Activated T-helper 17 cell treated with anti-CD3 and anti-CD28 coated beads, Interleukin-2, amount 50 U/mL, for 72 hours (primary cell): ENCODE data around the gene DTNB. TPM values are rescaled to one million over a fixed set of nuclear protein-coding genes. Genes with fewer than 3 reads are reported as not detected.
"Not testable (repeated sequence)": the region's sequence is repeated elsewhere in the genome, so short reads cannot be mapped to it uniquely, and the experiment has no call there.

ENCODE experiments used
- ATAC-seq: fragments of 150-1000 bp; cut with Tn5 transposase; replicated peaks from 2 replicates; pipeline ENCODE4 v1.10.0; 2021; ENCODE audit warnings: mild to moderate bottlenecking, moderate library complexity
- H3K27ac Mint-ChIP-seq: one replicate; pipeline ENCODE4 v1.8.0; 2022; ENCODE audit warnings: mixed read lengths
- H3K27me3 Mint-ChIP-seq: one replicate; pipeline ENCODE4 v1.8.0; 2022; ENCODE audit warnings: mixed read lengths
- H3K36me3 Mint-ChIP-seq: one replicate; pipeline ENCODE4 v1.8.0; 2022; ENCODE audit warnings: low read depth, mild to moderate bottlenecking, mixed read lengths
- H3K4me1 Mint-ChIP-seq: one replicate; pipeline ENCODE4 v1.8.0; 2022; ENCODE audit warnings: mixed read lengths
- H3K4me3 Mint-ChIP-seq: one replicate; pipeline ENCODE4 v1.8.0; 2022; ENCODE audit warnings: mild to moderate bottlenecking, mixed read lengths
- H3K9me3 Mint-ChIP-seq: one replicate; pipeline ENCODE4 v1.8.0; 2022; ENCODE audit warnings: mixed read lengths
- total RNA-seq, 2 donors: library from RNA; stranded (reverse); gene quantifications; one replicate each; pipeline ENCODE4 v1.2.3, GENCODE V29; 2022

The DTNB gene
- total RNA-seq, 2 donors from 2014 or later, result 10.0 to 11.8 TPM

GRCh38 chr2:25572638-25573037 is 100.7 kb downstream of the DTNB start:
- no peaks in the 10 kb centered on the region for H3K9me3 Mint-ChIP-seq
- H3K36me3 Mint-ChIP-seq, result peaks cover 12% of the 10 kb centered on the region
- no peak for ATAC-seq
- no peaks in the 10 kb centered on the region for H3K4me1 Mint-ChIP-seq
- H3K27ac Mint-ChIP-seq, result no peak overlapping the region
- H3K4me3 Mint-ChIP-seq, result no peak overlapping the region
- no peaks in the 10 kb centered on the region for H3K27me3 Mint-ChIP-seq

GRCh38 chr2:25570161-25570845 is 103.1 kb downstream of the DTNB start:
- no peak overlapping the region for H3K4me3 Mint-ChIP-seq
- no peaks in the 10 kb centered on the region for H3K9me3 Mint-ChIP-seq
- no peaks in the 10 kb centered on the region for H3K4me1 Mint-ChIP-seq
- no peaks in the 10 kb centered on the region for H3K27me3 Mint-ChIP-seq
- H3K36me3 Mint-ChIP-seq, result no peaks in the 10 kb centered on the region
- peak overlapping the region; percentile 3 for H3K27ac Mint-ChIP-seq
- ATAC-seq, result no peak

- no peak overlapping the region for H3K27ac Mint-ChIP-seq
- no peak overlapping the region for H3K4me3 Mint-ChIP-seq
- ATAC-seq, result peak; percentile 53
- H3K9me3 Mint-ChIP-seq, result no peaks in the 10 kb centered on the region
- no peaks in the 10 kb centered on the region for H3K4me1 Mint-ChIP-seq
- H3K36me3 Mint-ChIP-seq, result no peaks in the 10 kb centered on the region
- no peaks in the 10 kb centered on the region for H3K27me3 Mint-ChIP-seq
Observed at GRCh38 chr2:25567406-25567805, 106.0 kb downstream of the DTNB start.

DNA sequence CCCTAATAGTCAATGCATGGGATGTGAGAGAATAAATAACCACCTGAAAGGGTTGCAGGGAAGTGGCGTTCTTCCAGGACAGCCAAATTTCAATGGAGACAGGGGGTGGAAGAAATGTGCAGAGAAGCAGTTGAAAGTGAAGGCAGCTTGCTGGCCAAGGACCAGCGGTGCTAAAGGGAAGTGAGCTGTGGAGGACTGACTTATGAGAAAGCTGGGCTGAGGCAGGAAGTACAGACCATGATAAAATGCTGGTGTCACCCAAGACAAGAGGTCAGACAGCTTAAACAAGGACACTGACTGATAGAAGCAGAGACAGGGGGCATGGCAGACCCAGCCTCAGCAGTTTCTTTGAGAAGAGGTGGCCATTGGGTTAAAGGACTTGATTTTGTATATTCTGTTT is 106.7 kb downstream of the DTNB start:
- peaks cover 6% of the 10 kb centered on the region for H3K4me1 Mint-ChIP-seq
- H3K9me3 Mint-ChIP-seq, result no peaks in the 10 kb centered on the region
- no peaks in the 10 kb centered on the region for H3K36me3 Mint-ChIP-seq
- ATAC-seq, result no peak
- no peaks in the 10 kb centered on the region for H3K27me3 Mint-ChIP-seq
- no peak overlapping the region for H3K27ac Mint-ChIP-seq
- no peak overlapping the region for H3K4me3 Mint-ChIP-seq

- no peaks in the 10 kb centered on the region for H3K27me3 Mint-ChIP-seq
- no peaks in the 10 kb centered on the region for H3K36me3 Mint-ChIP-seq
- ATAC-seq, result no peak
- H3K4me1 Mint-ChIP-seq, result peaks cover 12% of the 10 kb centered on the region
- no peak overlapping the region for H3K27ac Mint-ChIP-seq
- peaks cover 2% of the 10 kb centered on the region for H3K9me3 Mint-ChIP-seq
- no peak overlapping the region for H3K4me3 Mint-ChIP-seq
Observed at GRCh38 chr2:25566094-25566493, 107.3 kb downstream of the DTNB start.

GRCh38 chr2:25561136-25561850 is 112.1 kb downstream of the DTNB start:
- Mint-ChIP-seq H3K36me3 (no peaks in the 10 kb centered on the region), H3K4me3 (peak overlapping the region; percentile 62), H3K4me1 (peaks cover 44% of the 10 kb centered on the region), H3K9me3 (peaks cover 10% of the 10 kb centered on the region), H3K27me3 (no peaks in the 10 kb centered on the region), H3K27ac (peak overlapping the region; percentile 85)
- peak; percentile 87 for ATAC-seq

DNA sequence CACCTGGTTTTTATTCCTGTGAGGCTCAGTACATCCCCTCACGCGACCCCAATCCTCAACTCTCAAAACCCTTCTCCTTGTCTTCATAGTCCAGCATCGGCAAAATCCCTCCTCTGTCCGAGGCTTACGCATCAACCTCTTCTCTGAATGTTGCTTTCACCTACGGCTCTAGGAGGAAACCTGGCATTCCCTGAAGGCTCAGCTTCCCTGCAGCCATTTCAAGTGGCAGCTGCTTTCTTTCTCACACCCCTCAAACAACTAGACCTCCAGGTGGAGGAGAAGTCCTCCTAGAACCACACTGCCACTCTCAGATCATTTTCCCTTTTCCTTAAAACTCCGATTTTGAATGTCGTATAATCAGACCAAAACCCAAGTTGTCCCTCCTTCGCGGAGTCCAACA is 114.2 kb downstream of the DTNB start:
- Mint-ChIP-seq H3K4me1 (peaks cover 44% of the 10 kb centered on the region), H3K9me3 (peaks cover 10% of the 10 kb centered on the region), H3K4me3 (peak overlapping the region; percentile 61), H3K27ac (peak overlapping the region; percentile 90), H3K27me3 (no peaks in the 10 kb centered on the region), H3K36me3 (no peaks in the 10 kb centered on the region)
- no peak for ATAC-seq

- no peaks in the 10 kb centered on the region for H3K27me3 Mint-ChIP-seq
- no peaks in the 10 kb centered on the region for H3K36me3 Mint-ChIP-seq
- peak overlapping the region; percentile 90 for H3K27ac Mint-ChIP-seq
- ATAC-seq, result peak; percentile 88
- H3K9me3 Mint-ChIP-seq, result peaks cover 10% of the 10 kb centered on the region
- H3K4me3 Mint-ChIP-seq, result peak overlapping the region; percentile 61
- H3K4me1 Mint-ChIP-seq, result peaks cover 44% of the 10 kb centered on the region
Observed at GRCh38 chr2:25558262-25558661, 115.1 kb downstream of the DTNB start.

- Mint-ChIP-seq H3K4me3 (peak overlapping the region; percentile 61), H3K36me3 (no peaks in the 10 kb centered on the region), H3K9me3 (peaks cover 10% of the 10 kb centered on the region), H3K27ac (peak overlapping the region; percentile 90), H3K27me3 (no peaks in the 10 kb centered on the region), H3K4me1 (peaks cover 44% of the 10 kb centered on the region)
- ATAC-seq, result no peak
Observed at GRCh38 chr2:25557179-25558036, 116.0 kb downstream of the DTNB start.

GRCh38 chr2:25552318-25552717 is 121.1 kb downstream of the DTNB start:
- no peaks in the 10 kb centered on the region for H3K36me3 Mint-ChIP-seq
- no peaks in the 10 kb centered on the region for H3K4me1 Mint-ChIP-seq
- H3K9me3 Mint-ChIP-seq, result no peaks in the 10 kb centered on the region
- no peak overlapping the region for H3K27ac Mint-ChIP-seq
- no peaks in the 10 kb centered on the region for H3K27me3 Mint-ChIP-seq
- H3K4me3 Mint-ChIP-seq, result no peak overlapping the region
- ATAC-seq, result no peak

DNA sequence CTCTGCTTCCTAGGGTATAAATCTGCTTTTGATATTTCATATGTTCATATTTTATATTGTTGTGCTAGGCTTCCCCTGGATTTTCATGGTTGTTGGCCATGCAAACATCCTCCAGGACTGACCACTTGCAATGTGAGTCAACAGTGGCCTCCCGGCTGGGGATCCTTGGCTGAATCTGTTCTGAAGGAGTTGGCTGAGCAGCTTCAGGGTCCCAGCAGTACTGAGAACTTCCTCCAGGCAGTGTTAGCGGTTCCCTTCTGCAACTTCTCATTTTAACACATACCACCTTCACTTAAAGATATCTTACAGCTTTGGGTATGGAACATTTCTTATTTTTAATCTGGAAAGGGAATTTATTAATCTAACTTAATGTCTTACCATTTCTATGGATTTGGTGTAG is 122.1 kb downstream of the DTNB start:
- no peaks in the 10 kb centered on the region for H3K36me3 Mint-ChIP-seq
- H3K4me1 Mint-ChIP-seq, result no peaks in the 10 kb centered on the region
- no peak for ATAC-seq
- H3K4me3 Mint-ChIP-seq, result no peak overlapping the region
- no peak overlapping the region for H3K27ac Mint-ChIP-seq
- no peaks in the 10 kb centered on the region for H3K27me3 Mint-ChIP-seq
- no peaks in the 10 kb centered on the region for H3K9me3 Mint-ChIP-seq

DNA sequence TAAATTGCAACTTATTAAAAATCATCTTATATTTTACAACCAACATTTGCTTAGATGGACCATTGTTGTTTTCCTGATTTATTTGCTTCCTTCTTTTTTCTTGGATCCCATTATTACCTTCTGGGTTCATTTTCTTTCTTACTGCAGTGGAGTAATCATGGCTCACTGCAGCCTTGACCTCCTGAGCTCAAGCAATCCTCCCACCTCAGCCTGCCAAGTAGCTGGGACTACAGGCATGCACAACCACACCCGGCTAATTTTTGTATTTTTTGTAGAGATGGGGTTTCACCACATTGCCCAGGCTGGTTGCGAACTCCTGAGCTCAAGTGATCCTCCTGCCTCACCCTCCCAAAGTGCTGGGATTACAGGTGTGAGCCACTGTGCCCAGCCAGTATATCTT is 123.8 kb downstream of the DTNB start:
- not testable (repeated sequence) for ATAC-seq, H3K36me3 Mint-ChIP-seq, H3K4me3 Mint-ChIP-seq, H3K27ac Mint-ChIP-seq, H3K4me1 Mint-ChIP-seq, H3K9me3 Mint-ChIP-seq, H3K27me3 Mint-ChIP-seq

- ATAC-seq, result no peak
- Mint-ChIP-seq H3K27me3 (no peaks in the 10 kb centered on the region), H3K4me1 (peaks cover 10% of the 10 kb centered on the region), H3K36me3 (no peaks in the 10 kb centered on the region), H3K4me3 (no peak overlapping the region), H3K9me3 (no peaks in the 10 kb centered on the region), H3K27ac (no peak overlapping the region)
Observed at GRCh38 chr2:25548601-25549000, 124.8 kb downstream of the DTNB start.

DNA sequence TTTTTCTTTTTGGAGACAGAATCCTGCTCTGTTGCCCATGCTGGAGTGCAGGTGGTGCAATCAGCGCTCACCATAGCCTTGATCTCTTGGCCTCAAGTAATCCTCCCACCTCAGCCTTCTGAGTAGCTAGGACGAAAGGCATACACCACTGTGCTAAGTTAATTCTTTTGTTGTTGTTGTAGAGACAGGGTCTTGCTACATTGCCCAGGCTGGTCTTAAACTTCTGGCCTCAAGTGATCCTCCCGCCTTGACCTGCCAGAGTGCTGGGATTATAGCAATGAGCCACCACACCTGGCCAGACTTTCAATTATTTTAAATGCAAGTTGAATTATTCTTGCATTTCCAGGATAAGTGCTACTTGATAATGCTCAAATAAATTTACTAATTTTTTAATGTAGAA is 126.5 kb downstream of the DTNB start:
- peaks cover 10% of the 10 kb centered on the region for H3K4me1 Mint-ChIP-seq
- no peak overlapping the region for H3K4me3 Mint-ChIP-seq
- ATAC-seq, result no peak
- H3K9me3 Mint-ChIP-seq, result no peaks in the 10 kb centered on the region
- no peaks in the 10 kb centered on the region for H3K27me3 Mint-ChIP-seq
- no peaks in the 10 kb centered on the region for H3K36me3 Mint-ChIP-seq
- H3K27ac Mint-ChIP-seq, result no peak overlapping the region

DNA sequence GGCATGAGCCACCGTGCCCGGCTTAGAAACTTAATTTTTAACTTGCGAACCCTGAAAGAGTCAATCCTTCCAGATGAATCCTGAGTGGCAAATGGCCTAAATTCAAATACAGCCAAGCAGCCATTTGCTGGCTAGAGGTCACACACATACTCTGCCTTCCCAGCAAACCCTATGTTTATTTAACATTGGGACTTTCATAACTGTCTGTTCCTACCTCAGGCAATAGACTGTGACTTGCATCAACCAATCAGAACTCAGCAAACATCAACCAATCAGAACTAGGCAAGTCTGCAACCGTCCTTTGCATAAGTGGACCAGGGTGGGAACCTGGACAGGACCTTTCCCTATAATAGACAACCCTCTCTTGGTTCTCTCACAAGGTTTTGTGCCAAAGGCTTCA is 127.5 kb downstream of the DTNB start:
- peaks cover 10% of the 10 kb centered on the region for H3K4me1 Mint-ChIP-seq
- no peaks in the 10 kb centered on the region for H3K27me3 Mint-ChIP-seq
- no peak for ATAC-seq
- no peaks in the 10 kb centered on the region for H3K9me3 Mint-ChIP-seq
- no peaks in the 10 kb centered on the region for H3K36me3 Mint-ChIP-seq
- no peak overlapping the region for H3K4me3 Mint-ChIP-seq
- no peak overlapping the region for H3K27ac Mint-ChIP-seq
